ENCODE measurements around the gene REP15.
"Not testable (repeated sequence)": the region's sequence is repeated elsewhere in the genome, so short reads cannot be mapped to it uniquely, and the experiment has no call there.

REP15 gene

GRCh38 chr12:27733052-27733656 is 36.9 kb downstream of the REP15 start:
- no peaks in the 10 kb centered on the region for H3K4me1 ChIP-seq (ENCODE audit: insufficient read depth, low read length)
- H3K27ac ChIP-seq (ENCODE audit: low read depth, low read length), result no peak overlapping the region

GRCh38 chr12:27733791-27734190 is 37.5 kb downstream of the REP15 start:
- H3K4me1 ChIP-seq (ENCODE audit: insufficient read depth, low read length), result no peaks in the 10 kb centered on the region

More at GRCh38 chr12:27733052-27733656, 36.9 kb downstream of the REP15 start:
- no peaks in the 10 kb centered on the region for H3K27me3 ChIP-seq (ENCODE audit: control insufficient read depth in 1 of 2, insufficient read depth in 2 of 2, low read length in 2 of 2)
- no peak overlapping the region for H3K4me3 ChIP-seq (ENCODE audit: low read depth in 1 of 2, low read length in 2 of 2)
- no peak overlapping the region for H3K9ac ChIP-seq (ENCODE audit: low read length)
- no peaks in the 10 kb centered on the region for H3K9me3 ChIP-seq (ENCODE audit: low read length)
- peaks cover 10% of the 10 kb centered on the region for H3K36me3 ChIP-seq (ENCODE audit: insufficient read depth, low read length)

GRCh38 chr12:27734321-27734720 is 38.1 kb downstream of the REP15 start:
- H3K9me3 ChIP-seq (ENCODE audit: low read length); H3K4me1 ChIP-seq (ENCODE audit: insufficient read depth, low read length); H3K9ac ChIP-seq (ENCODE audit: low read length); H3K4me3 ChIP-seq (ENCODE audit: low read depth in 1 of 2, low read length in 2 of 2); H3K27me3 ChIP-seq (ENCODE audit: control insufficient read depth in 1 of 2, insufficient read depth in 2 of 2, low read length in 2 of 2); H3K27ac ChIP-seq (ENCODE audit: low read depth, low read length): not testable (repeated sequence)
- H3K36me3 ChIP-seq (ENCODE audit: insufficient read depth, low read length), result peaks cover 10% of the 10 kb centered on the region

More at GRCh38 chr12:27733791-27734190, 37.5 kb downstream of the REP15 start:
- no peaks in the 10 kb centered on the region for H3K9me3 ChIP-seq (ENCODE audit: low read length)
- peaks cover 10% of the 10 kb centered on the region for H3K36me3 ChIP-seq (ENCODE audit: insufficient read depth, low read length)
- H3K4me3 ChIP-seq (ENCODE audit: low read depth in 1 of 2, low read length in 2 of 2), result no peak overlapping the region
- no peak overlapping the region for H3K27ac ChIP-seq (ENCODE audit: low read depth, low read length)
- no peaks in the 10 kb centered on the region for H3K27me3 ChIP-seq (ENCODE audit: control insufficient read depth in 1 of 2, insufficient read depth in 2 of 2, low read length in 2 of 2)
- no peak overlapping the region for H3K9ac ChIP-seq (ENCODE audit: low read length)

GRCh38 chr12:27743601-27744000 is 47.4 kb downstream of the REP15 start:
- no peaks in the 10 kb centered on the region for H3K27me3 ChIP-seq (ENCODE audit: control insufficient read depth in 1 of 2, insufficient read depth in 2 of 2, low read length in 2 of 2)

GRCh38 chr12:27745734-27746133 is 49.5 kb downstream of the REP15 start:
- H3K36me3 ChIP-seq (ENCODE audit: insufficient read depth, low read length); H3K27me3 ChIP-seq (ENCODE audit: control insufficient read depth in 1 of 2, insufficient read depth in 2 of 2, low read length in 2 of 2); H3K9me3 ChIP-seq (ENCODE audit: low read length); H3K9ac ChIP-seq (ENCODE audit: low read length); H3K27ac ChIP-seq (ENCODE audit: low read depth, low read length); H3K4me3 ChIP-seq (ENCODE audit: low read depth in 1 of 2, low read length in 2 of 2): not testable (repeated sequence)
- peaks cover 11% of the 10 kb centered on the region for H3K4me1 ChIP-seq (ENCODE audit: insufficient read depth, low read length)

More at GRCh38 chr12:27743601-27744000, 47.4 kb downstream of the REP15 start:
- Histone ChIP-seq H3K4me1 (ENCODE audit: insufficient read depth, low read length) (peaks cover 11% of the 10 kb centered on the region), H3K27ac (ENCODE audit: low read depth, low read length) (no peak overlapping the region), H3K9ac (ENCODE audit: low read length) (no peak overlapping the region), H3K4me3 (ENCODE audit: low read depth in 1 of 2, low read length in 2 of 2) (no peak overlapping the region), H3K9me3 (ENCODE audit: low read length) (no peaks in the 10 kb centered on the region), H3K36me3 (ENCODE audit: insufficient read depth, low read length) (peaks cover 17% of the 10 kb centered on the region)
